ENCODE measurements around the gene UNC13C. TPM values are rescaled to one million over a fixed set of nuclear protein-coding genes. Genes with fewer than 3 reads are reported as not detected.

The UNC13C gene
- polyA plus RNA-seq, 1 of the 3 experiments (the other 2 are of a cell fraction) = not detected

- TF ChIP-seq REST (IDR thresholded peaks at IDR 0.05; ENCODE audit: low read depth, low read length) (no peak), FOXJ3 (CRISPR knock-in tag; IDR thresholded peaks at IDR 0.05) (no peak), ZBTB33 (IDR thresholded peaks at IDR 0.05; ENCODE audit: borderline replicate concordance, low read depth) (no peak), GABPA (IDR thresholded peaks at IDR 0.05; ENCODE audit: low read depth) (no peak), TAF1 (IDR thresholded peaks at IDR 0.05; ENCODE audit: borderline replicate concordance, low read depth, low read length) (no peak), RAD21 (IDR thresholded peaks at IDR 0.05; ENCODE audit: low read length) (no peak), TCF12 (IDR thresholded peaks at IDR 0.05) (no peak), IRF3 (IDR thresholded peaks at IDR 0.05; ENCODE audit: low read depth, low read length) (no peak)
Observed at GRCh38 chr15:54101664-54102270, 123.5 kb downstream of the UNC13C start (continued).

GRCh38 chr15:54102704-54103103 is 124.5 kb downstream of the UNC13C start:
- Histone ChIP-seq H3F3A (replicated peaks; ENCODE audit: insufficient read depth) (no peaks in the 10 kb centered on the region), H3K4me2 (no peak overlapping the region), H3K27me3 (ENCODE audit: insufficient read depth) (no peaks in the 10 kb centered on the region), H3K9me2 (no peaks in the 10 kb centered on the region), H4K20me1 (ENCODE audit: insufficient read depth) (no peaks in the 10 kb centered on the region), H3K79me2 (ENCODE audit: insufficient read depth) (no peaks in the 10 kb centered on the region), H3K9me3 (no peaks in the 10 kb centered on the region), H3K9ac (no peak overlapping the region), H2AFZ (ENCODE audit: low read depth) (no peak overlapping the region), H3K4me3 (ENCODE audit: low read depth in 2 of 2, low read length in 1 of 2) (no peak overlapping the region), H3K27ac (ENCODE audit: low read depth in 2 of 2, low read length in 1 of 2) (no peak overlapping the region), H3K36me3 (replicated peaks in 1 of 2; ENCODE audit: control insufficient read depth in 1 of 2, insufficient read depth in 2 of 2, low read length in 1 of 2) (no peaks in the 10 kb centered on the region), H3K4me1 (ENCODE audit: control insufficient read depth in 1 of 2, insufficient read depth in 2 of 2, low read depth in 1 of 2, low read length in 1 of 2) (no peaks in the 10 kb centered on the region)
- POLR2A ChIA-PET = no interaction called here
- WGBS (ENCODE audit: low lambda C conversion rate) = 8% methylated on average over 3 of the region's 3 CpGs
- DNase-seq = no peak
- CTCF ChIA-PET = no interaction called here
- TF ChIP-seq CHD2 (IDR thresholded peaks at IDR 0.05; ENCODE audit: low read length, partially characterized antibody) (no peak), CTCF (IDR thresholded peaks at IDR 0.05) (no peak), GABPA (IDR thresholded peaks at IDR 0.05; ENCODE audit: low read depth) (no peak), NRF1 (IDR thresholded peaks at IDR 0.05; ENCODE audit: low read depth, low read length) (no peak), MAX (IDR thresholded peaks at IDR 0.05; ENCODE audit: low read depth) (no peak), SMC3 (IDR thresholded peaks at IDR 0.05; ENCODE audit: low read depth, low read length) (no peak), ELF1 (IDR thresholded peaks at IDR 0.05) (no peak), PBX3 (IDR thresholded peaks at IDR 0.05) (no peak), EZH2phosphoT487 (IDR thresholded peaks at IDR 0.05; ENCODE audit: borderline replicate concordance, low read depth) (no peak), TAF1 (IDR thresholded peaks at IDR 0.05; ENCODE audit: borderline replicate concordance, low read depth, low read length) (no peak), FOSL2 (IDR thresholded peaks at IDR 0.05; ENCODE audit: borderline replicate concordance, low read depth) (no peak), RXRA (IDR thresholded peaks at IDR 0.05; ENCODE audit: borderline replicate concordance, low read depth) (no peak), JUND (IDR thresholded peaks at IDR 0.05) (no peak), TEAD4 (IDR thresholded peaks at IDR 0.05; ENCODE audit: borderline replicate concordance, insufficient read depth) (no peak)
